IMR-90 (cell line): Measurements from ENCODE around the gene DYRK1A. TPM values are rescaled to one million over a fixed set of nuclear protein-coding genes. Genes with fewer than 3 reads are reported as not detected.
A peak's percentile ranks its signal among the peaks of the same experiment; 100 is the strongest.

Experiments used
- ATAC-seq: fragments of 200-7000 bp; cut with Tn5 transposase; 2 replicates; pipeline ENCODE4 v1.9.1; 2020; ENCODE audit warnings: low read depth, mild to moderate bottlenecking, moderate library complexity
- BruUV-seq: library from RNA; stranded (reverse); fragments of 400-500 nt; replicated peaks from 2 replicates; lab custom pipeline; 2021; lab: Mats Ljungman, UMichigan
- CTCF ChIA-PET: fragments of 300-600 bp; formaldehyde crosslinking; extraction: SDS; loops from one replicate; lab custom pipeline; 2021; ENCODE audit warnings: antibody characterized with exemption; lab: Yijun Ruan, JAX
- POLR2A ChIA-PET: fragments of 300-600 bp; sonication (Branson Sonifier 250); formaldehyde crosslinking; loops from one replicate; lab custom pipeline; 2022; ENCODE audit warnings: antibody characterized with exemption; ENCODE audit not compliant: unreplicated experiment; lab: Charles Lee
- DNase-seq: peaks from one replicate; pipeline ENCODE4 v3.0.0; 2013
- H2AFZ ChIP-seq: replicated peaks from 2 replicates; pipeline ENCODE3; 2013; ENCODE audit warnings: low read length, mild to moderate bottlenecking; ENCODE audit not compliant: poor library complexity
- H2AK5ac ChIP-seq: 2 replicates; pipeline ENCODE4 v1.6.1; 2013; ENCODE audit warnings: low read depth, low read length, inconsistent platforms
- H2AK9ac ChIP-seq: replicated peaks from 2 replicates; pipeline ENCODE3; 2013; ENCODE audit warnings: mild to moderate bottlenecking, low read depth, low read length, moderate library complexity; ENCODE audit not compliant: poor library complexity
- H2BK120ac ChIP-seq: 2 replicates; pipeline ENCODE4 v1.6.1; 2013; ENCODE audit warnings: low read depth, low read length, inconsistent platforms
- H2BK15ac ChIP-seq: 3 replicates; pipeline ENCODE4 v1.6.1; 2013; ENCODE audit warnings: low read depth, low read length, inconsistent platforms
- H2BK20ac ChIP-seq: 2 replicates; pipeline ENCODE4 v1.6.1; 2013; ENCODE audit warnings: low read depth, mild to moderate bottlenecking, inconsistent platforms, low read length, moderate library complexity
- H2BK5ac ChIP-seq: 2 replicates; pipeline ENCODE4 v1.6.1; 2013; ENCODE audit warnings: mild to moderate bottlenecking, low read depth, low read length, inconsistent platforms; ENCODE audit not compliant: poor library complexity, severe bottlenecking
- H3K14ac ChIP-seq: replicated peaks from 2 replicates; pipeline ENCODE4 v1.6.1; 2013; ENCODE audit warnings: low read depth, low read length, inconsistent platforms
- H3K18ac ChIP-seq: 2 replicates; pipeline ENCODE4 v1.6.1; 2013; ENCODE audit warnings: low read depth, low read length, control low read depth
- H3K23ac ChIP-seq: 2 replicates; pipeline ENCODE4 v1.6.1; 2013; ENCODE audit warnings: low read depth, low read length, inconsistent platforms
- H3K27ac ChIP-seq: 2 replicates; pipeline ENCODE4 v1.5.1; 2013; ENCODE audit warnings: mild to moderate bottlenecking, control low read depth, low read length; ENCODE audit not compliant: insufficient read depth
- H3K27me3 ChIP-seq: 2 replicates; pipeline ENCODE4 v1.6.1; 2013; ENCODE audit warnings: low read length; ENCODE audit not compliant: control insufficient read depth, insufficient read depth
- H3K36me3 ChIP-seq: 2 replicates; pipeline ENCODE4 v1.6.1; 2013; ENCODE audit warnings: low read length, mixed read lengths; ENCODE audit not compliant: control insufficient read depth, insufficient read depth
- H3K4ac ChIP-seq: 2 replicates; pipeline ENCODE4 v1.6.1; 2013; ENCODE audit warnings: low read depth, low read length, inconsistent platforms
- H3K4me1 ChIP-seq: 2 replicates; pipeline ENCODE4 v1.6.1; 2013; ENCODE audit warnings: low read length, mixed read lengths; ENCODE audit not compliant: control insufficient read depth, insufficient read depth
- H3K4me2 ChIP-seq: 2 replicates; pipeline ENCODE4 v1.6.1; 2013; ENCODE audit warnings: low read depth, mild to moderate bottlenecking, control low read depth, low read length, moderate library complexity
- H3K4me3 ChIP-seq: 2 replicates; pipeline ENCODE4 v1.5.1; 2013; ENCODE audit warnings: low read depth, mild to moderate bottlenecking, control low read depth, low read length, moderate library complexity; ENCODE audit not compliant: insufficient read depth
- H3K56ac ChIP-seq: 2 replicates; pipeline ENCODE4 v1.6.1; 2013; ENCODE audit warnings: low read length, inconsistent platforms; ENCODE audit not compliant: insufficient read depth; ENCODE audit errors: extremely low read depth
- H3K79me1 ChIP-seq, 2 experiments: 2 replicates each; pipeline ENCODE4 v1.6.1; 2013; ENCODE audit warnings: low read length in 2 of 2, inconsistent platforms in 1 of 2, low read depth in 1 of 2
- H3K9ac ChIP-seq: 2 replicates; pipeline ENCODE4 v1.6.1; 2013; ENCODE audit warnings: low read depth, low read length, control low read depth
- H3K9me1 ChIP-seq: 2 replicates; pipeline ENCODE4 v1.6.1; 2013; ENCODE audit warnings: low read length, inconsistent platforms; ENCODE audit not compliant: insufficient read depth
- H3K9me3 ChIP-seq: 2 replicates; pipeline ENCODE4 v1.6.1; 2013; ENCODE audit warnings: low read length; ENCODE audit not compliant: control insufficient read depth, insufficient read depth
- H4K20me1 ChIP-seq: 2 replicates; pipeline ENCODE4 v1.6.1; 2013; ENCODE audit warnings: low read length, inconsistent platforms; ENCODE audit not compliant: insufficient read depth
- H4K5ac ChIP-seq: 2 replicates; pipeline ENCODE4 v1.6.1; 2013; ENCODE audit warnings: mild to moderate bottlenecking, low read depth, low read length, control low read depth
- H4K8ac ChIP-seq, 2 experiments: 2 replicates each; pipeline ENCODE4 v1.6.1; 2013; ENCODE audit warnings: low read depth in 2 of 2, low read length in 2 of 2, control low read depth in 1 of 2, inconsistent platforms in 1 of 2
- H4K91ac ChIP-seq: 2 replicates; pipeline ENCODE4 v1.6.1; 2013; ENCODE audit warnings: low read depth, low read length, inconsistent platforms; ENCODE audit not compliant: insufficient read depth
- BHLHE40 ChIP-seq: fragments of 150-350 bp; IDR thresholded peaks from 2 replicates; pipeline ENCODE4 v1.6.1; 2016; ENCODE audit warnings: mild to moderate bottlenecking, low read depth, low read length
- CEBPB ChIP-seq: IDR thresholded peaks from 2 replicates; pipeline ENCODE4 v1.6.1; 2012; ENCODE audit warnings: low read depth, low read length, improper control_type of control experiment
- CHD1 ChIP-seq: IDR thresholded peaks from 2 replicates; pipeline ENCODE4 v1.6.1; 2012; ENCODE audit warnings: low read depth, low read length, improper control_type of control experiment
- CTCF ChIP-seq: conservative IDR thresholded peaks from 2 replicates; pipeline ENCODE4 v1.5.1; 2012; ENCODE audit warnings: mild to moderate bottlenecking, low read depth, low read length, improper control_type of control experiment
- ELK1 ChIP-seq: fragments of 150-350 bp; IDR thresholded peaks from 2 replicates; pipeline ENCODE4 v1.6.1; 2016; ENCODE audit warnings: low read depth, mild to moderate bottlenecking, low read length, moderate library complexity, borderline replicate concordance
- FOS ChIP-seq: fragments of 150-350 bp; IDR thresholded peaks from 2 replicates; pipeline ENCODE4 v1.6.1; 2016; ENCODE audit warnings: low read depth, low read length
- MAFK ChIP-seq: IDR thresholded peaks from 2 replicates; pipeline ENCODE4 v1.6.1; 2012; ENCODE audit warnings: low read depth, low read length, improper control_type of control experiment
- MAZ ChIP-seq: IDR thresholded peaks from 2 replicates; pipeline ENCODE4 v1.6.1; 2012; ENCODE audit warnings: low read depth, mild to moderate bottlenecking, low read length, improper control_type of control experiment, moderate library complexity, borderline replicate concordance
- MXI1 ChIP-seq: IDR thresholded peaks from 2 replicates; pipeline ENCODE4 v1.6.1; 2012; ENCODE audit warnings: low read depth, mild to moderate bottlenecking, low read length, moderate library complexity, borderline replicate concordance
- POLR2A ChIP-seq: IDR thresholded peaks from 2 replicates; pipeline ENCODE4 v1.6.1; 2012; ENCODE audit warnings: mild to moderate bottlenecking, low read depth, low read length
- RAD21 ChIP-seq: IDR thresholded peaks from 2 replicates; pipeline ENCODE4 v1.6.1; 2012; ENCODE audit warnings: low read length, improper control_type of control experiment
- RCOR1 ChIP-seq: IDR thresholded peaks from 2 replicates; pipeline ENCODE4 v1.6.1; 2012; ENCODE audit warnings: mild to moderate bottlenecking, low read length, improper control_type of control experiment; ENCODE audit not compliant: insufficient replicate concordance
- RFX5 ChIP-seq: IDR thresholded peaks from 2 replicates; pipeline ENCODE4 v1.8.0; 2012; ENCODE audit warnings: low read depth, mild to moderate bottlenecking, low read length, moderate library complexity
- USF2 ChIP-seq: fragments of 150-350 bp; IDR thresholded peaks from 2 replicates; pipeline ENCODE4 v1.6.1; 2017; ENCODE audit warnings: mild to moderate bottlenecking, antibody characterized with exemption, low read length, low read depth
- WGBS, 2 experiments: methylation state at CpG; one replicate each; pipeline versions ENCODE4 v1.1.5 to v1.1.7; 2013; ENCODE audit warnings: missing lambda C conversion rate in 2 of 2; ENCODE audit not compliant: insufficient read length in 1 of 2; ENCODE audit errors: extremely low coverage in 2 of 2; 5-methylcytosine and 5-hydroxymethylcytosine counted together
- dilution Hi-C: fragments of 300-500 bp; cut with HindIII; formaldehyde crosslinking; loops from one replicate; pipeline ENCODE4 v1.14.3; 2018; ENCODE audit warnings: low sequenced_read_pairs; ENCODE audit not compliant: unreplicated experiment
- in situ Hi-C: fragments of 300-500 bp; cut with MboI; formaldehyde crosslinking; loops from 3 replicates; pipeline ENCODE4 v1.14.3; 2019; ENCODE audit warnings: low sequenced_read_pairs, inconsistent platforms, mixed read lengths
- intact Hi-C: fragments of 100-400 bp; cut with micrococcal nuclease; formaldehyde crosslinking; loops from 2 replicates; pipeline ENCODE4 v1.10.0; 2022
- polyA plus RNA-seq, 3 experiments: library from polyadenylated mRNA; depleted of rRNA; stranded (reverse); fragments of >200 nt; gene quantifications; 2 replicates each; pipeline ENCODE4 v1.2.3, GENCODE V29; 2012; ENCODE audit warnings: low replicate concordance in 1 of 3
- total RNA-seq: library from RNA; depleted of rRNA; stranded (reverse); fragments of >200 nt; gene quantifications from 2 replicates; pipeline ENCODE4 v1.2.3, GENCODE V29; 2012

DYRK1A gene
- total and polyA plus RNA-seq, 2 of the 4 experiments (the other 2 are of a cell fraction) = 18.6 to 50.5 TPM

GRCh38 chr21:37414292-37415253, 48.0 kb downstream of the DYRK1A start:
- H4K5ac ChIP-seq = 0 out of 2 replicates have a peak overlapping the region, but pooled peaks have one; percentile 16
- H3K4ac ChIP-seq = peak overlapping the region; percentile 33; the same call in 1 of the 2 replicates
- H3K9ac ChIP-seq = no peak overlapping the region
- H2BK5ac ChIP-seq = peak overlapping the region; percentile 95
- H3K4me3 ChIP-seq = no peak overlapping the region
- no peak overlapping the region for H2AFZ ChIP-seq
- WGBS, 2 experiments = no CpG with 5 or more reads among the region's 5 CpGs
- H3K27me3 ChIP-seq = no peaks in the 10 kb centered on the region
- no peak overlapping the region for H4K91ac ChIP-seq
- in situ Hi-C loops (no loop called here), dilution Hi-C loops (no loop called here), intact Hi-C loops (loop anchor here (5.0 kb wide), 2 partner anchors 38 to 42 kb away; no protein-coding TSS in a partner anchor)
- BruUV-seq = no TSS peak
- H3K79me1 ChIP-seq = peaks cover 16 to 68% of the 10 kb centered on the region in 2 experiments; a peak in 3 of 4 replicates
- peak overlapping the region; percentile 75 for H3K23ac ChIP-seq
- H3K18ac ChIP-seq = peak overlapping the region; percentile 85
- no peak overlapping the region for H4K8ac ChIP-seq
- no peak overlapping the region for H2BK15ac ChIP-seq
- no peaks in the 10 kb centered on the region for H3K9me3 ChIP-seq
- peaks cover 19% of the 10 kb centered on the region for H3K4me1 ChIP-seq
- H2BK120ac ChIP-seq = no peak overlapping the region
- H3K27ac ChIP-seq = peak overlapping the region; percentile 66; the same call in 1 of the 2 replicates
- ATAC-seq (no peak), DNase-seq (no peak)
- H3K4me2 ChIP-seq = no peak overlapping the region
- peak overlapping the region; percentile 3; the same call in 1 of the 2 replicates for H3K14ac ChIP-seq
- no peak overlapping the region for H2AK5ac ChIP-seq
- no peak overlapping the region for H3K56ac ChIP-seq
- H3K9me1 ChIP-seq = peaks cover 13% of the 10 kb centered on the region
- H2AK9ac ChIP-seq = no peak overlapping the region
- ChIA-PET POLR2A (no interaction called here), CTCF (no interaction called here)
- H3K36me3 ChIP-seq = no peaks in the 10 kb centered on the region
- H2BK20ac ChIP-seq = no peak overlapping the region
- peaks cover 69% of the 10 kb centered on the region for H4K20me1 ChIP-seq
- no peak for TF ChIP-seq MAFK
- no peak for TF ChIP-seq CTCF
- TF ChIP-seq CHD1 = no peak
- TF ChIP-seq MXI1 = no peak
- TF ChIP-seq USF2 = no peak
- no peak for TF ChIP-seq POLR2A
- no peak for TF ChIP-seq RAD21
- no peak for TF ChIP-seq BHLHE40
- no peak for TF ChIP-seq MAZ
- no peak for TF ChIP-seq FOS
- TF ChIP-seq CEBPB = no peak
- no peak for TF ChIP-seq RFX5
- TF ChIP-seq RCOR1 = no peak
- TF ChIP-seq ELK1 = no peak
